Immature natural killer cell (primary cell): ENCODE data around the gene RNF17. TPM values are rescaled to one million over a fixed set of nuclear protein-coding genes. Genes with fewer than 3 reads are reported as not detected.

Experiments used
- polyA plus RNA-seq, 3 donors: library from polyadenylated mRNA; unstranded; fragments of 300-500 nt; fragmentation: Illumina TruSeq; gene quantifications; one replicate each; pipeline ENCODE4 v1.2.3, GENCODE V29; 2021

The RNF17 gene
- polyA plus RNA-seq, 3 donors from 2014 or later, result not detected

Other genes with a start within 250 kb of the RNF17 start
- gene ATP12A, start 83.8 kb upstream of the RNF17 start, polyA plus RNA-seq, result not detected